Ascending aorta (tissue), 2 donors: ENCODE data around the gene PREB. TPM values are rescaled to one million over a fixed set of nuclear protein-coding genes. Genes with fewer than 3 reads are reported as not detected.

ENCODE experiments used
- DNase-seq, 2 donors: peaks; one replicate each; pipeline ENCODE4 v3.0.0-alpha.2; 2019; ENCODE audit warnings: low spot score in 2 of 2
- H3K27ac ChIP-seq, 2 donors: fragments of 200-600 bp; sonication (generic); one replicate each; pipeline ENCODE4 v1.5.1; 2016 to 2017; ENCODE audit warnings: mild to moderate bottlenecking in 1 of 2
- H3K27me3 ChIP-seq: fragments of 200-600 bp; sonication (generic); one replicate; pipeline ENCODE4 v1.5.1; 2017
- H3K36me3 ChIP-seq, 2 donors: fragments of 200-600 bp; sonication (generic); one replicate each; pipeline ENCODE4 v1.5.1; 2016
- H3K4me1 ChIP-seq, 2 donors: fragments of 200-600 bp; sonication (generic); one replicate each; pipeline ENCODE4 v1.5.1; 2016 to 2017; ENCODE audit warnings: mild to moderate bottlenecking in 1 of 2
- H3K4me3 ChIP-seq, 2 donors: fragments of 200-600 bp; sonication (generic); one replicate each; pipeline ENCODE4 v1.5.1; 2016 to 2017; ENCODE audit warnings: mild to moderate bottlenecking in 1 of 2
- H3K9me3 ChIP-seq, 2 donors: fragments of 200-600 bp; sonication (generic); one replicate each; pipeline ENCODE4 v1.5.1; 2016
- intact Hi-C: fragments of 100-400 bp; cut with DNase I; formaldehyde crosslinking; loops from one replicate; pipeline ENCODE4 v1.15.1; 2023
- total RNA-seq: library from RNA; depleted of rRNA; stranded (reverse); fragments of >200 nt; gene quantifications from one replicate; pipeline ENCODE4 v1.1.0, GENCODE V29; 2016
- TF ChIP-seq, protein P1 (sequence below), 3 experiments: fragments of 200-600 bp in 2 of 3; fragments of 450-650 bp in 1 of 3; sonication (generic) in 2 of 3; IDR thresholded peaks; one replicate each; pipeline ENCODE4 v1.5.1; 2016 to 2019; ENCODE audit warnings: antibody characterized with exemption in 3 of 3, mild to moderate bottlenecking in 1 of 3, moderate library complexity in 1 of 3

PREB gene
- total RNA-seq, 1 donor from 2014 or later, result 116 TPM

DNA sequence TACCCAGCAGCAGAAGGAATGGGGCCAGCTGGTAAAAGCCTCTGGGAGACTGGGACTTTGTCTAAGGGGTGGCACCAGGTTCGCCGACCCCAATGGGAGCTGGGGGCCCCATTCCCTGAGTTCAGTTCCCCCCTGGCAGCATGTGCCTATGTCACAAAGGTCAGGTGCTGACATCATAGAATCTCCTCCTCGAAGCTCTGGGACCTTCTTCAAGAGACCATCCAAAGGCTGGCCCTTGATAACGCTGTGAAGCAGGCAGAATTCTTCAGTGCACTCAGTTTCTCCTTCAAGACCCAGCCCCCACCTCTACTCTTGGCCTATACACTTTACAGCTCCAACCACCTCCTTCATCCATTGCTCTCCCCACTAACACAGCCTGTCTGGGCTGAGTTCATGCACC is 4.9 kb upstream of the PREB start, which contains the start of gene PRR30:
Gene PRR30 (minus strand): TSS at position 101 of the 400 bp plus-strand sequence. CDS start 1,081 bp downstream, outside the sequence.
- TF ChIP-seq, protein P1, sequence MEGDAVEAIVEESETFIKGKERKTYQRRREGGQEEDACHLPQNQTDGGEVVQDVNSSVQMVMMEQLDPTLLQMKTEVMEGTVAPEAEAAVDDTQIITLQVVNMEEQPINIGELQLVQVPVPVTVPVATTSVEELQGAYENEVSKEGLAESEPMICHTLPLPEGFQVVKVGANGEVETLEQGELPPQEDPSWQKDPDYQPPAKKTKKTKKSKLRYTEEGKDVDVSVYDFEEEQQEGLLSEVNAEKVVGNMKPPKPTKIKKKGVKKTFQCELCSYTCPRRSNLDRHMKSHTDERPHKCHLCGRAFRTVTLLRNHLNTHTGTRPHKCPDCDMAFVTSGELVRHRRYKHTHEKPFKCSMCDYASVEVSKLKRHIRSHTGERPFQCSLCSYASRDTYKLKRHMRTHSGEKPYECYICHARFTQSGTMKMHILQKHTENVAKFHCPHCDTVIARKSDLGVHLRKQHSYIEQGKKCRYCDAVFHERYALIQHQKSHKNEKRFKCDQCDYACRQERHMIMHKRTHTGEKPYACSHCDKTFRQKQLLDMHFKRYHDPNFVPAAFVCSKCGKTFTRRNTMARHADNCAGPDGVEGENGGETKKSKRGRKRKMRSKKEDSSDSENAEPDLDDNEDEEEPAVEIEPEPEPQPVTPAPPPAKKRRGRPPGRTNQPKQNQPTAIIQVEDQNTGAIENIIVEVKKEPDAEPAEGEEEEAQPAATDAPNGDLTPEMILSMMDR (IDR thresholded peaks at IDR 0.05), result no peak
- intact Hi-C loops, result loop anchor here (10.0 kb wide), 1 partner anchor 355 kb away; the partner anchor contains the start of genes FNDC4 and GCKR
- H3K27me3 ChIP-seq, result no peaks in the 10 kb centered on the region
- no peak within 1 kb of the TSS for H3K4me3 ChIP-seq
- no peak for DNase-seq
- no peaks in the 10 kb centered on the region for H3K36me3 ChIP-seq
- no peaks in the 10 kb centered on the region for H3K9me3 ChIP-seq
- no peaks in the 10 kb centered on the region for H3K4me1 ChIP-seq
- no peak within 1 kb of the TSS for H3K27ac ChIP-seq

DNA sequence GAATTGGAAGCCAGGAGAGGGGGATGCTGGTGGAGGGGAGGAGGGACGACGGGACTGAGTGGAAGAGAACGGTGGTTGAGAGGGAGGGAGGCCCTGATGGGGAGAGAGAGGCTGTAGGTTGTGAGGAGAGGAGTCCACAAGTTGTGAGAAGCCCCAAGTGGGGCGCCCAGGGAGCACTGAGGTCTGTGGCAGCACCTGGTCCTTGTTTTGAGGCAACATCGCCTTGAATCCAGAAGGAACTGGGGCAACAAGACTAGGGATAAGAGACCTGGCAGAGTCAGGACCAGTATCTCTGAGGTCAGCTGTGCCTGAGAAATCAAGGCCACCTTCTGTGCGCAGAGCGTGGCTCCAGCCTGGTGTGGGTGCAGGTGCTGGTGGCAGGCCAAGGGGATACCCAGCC is 3.7 kb upstream of the PREB start:
- intact Hi-C loops, result loop anchor here (10.0 kb wide), 1 partner anchor 357 kb away; the partner anchor contains the start of genes FNDC4 and GCKR
- H3K4me1 ChIP-seq, result peaks cover 5 to 6% of the 10 kb centered on the region in 2 donors
- no peak overlapping the region for H3K27ac ChIP-seq
- H3K27me3 ChIP-seq, result no peaks in the 10 kb centered on the region
- TF ChIP-seq, protein P1 (IDR thresholded peaks at IDR 0.05), result no peak
- H3K4me3 ChIP-seq, result no peak overlapping the region
- no peak for DNase-seq
- H3K36me3 ChIP-seq, result no peaks in the 10 kb centered on the region
- no peaks in the 10 kb centered on the region for H3K9me3 ChIP-seq

GRCh38 chr2:27137322-27137935 is 3.0 kb upstream of the PREB start:
- TF ChIP-seq, protein P1 (IDR thresholded peaks at IDR 0.05), result no peak
- intact Hi-C loops, result loop anchor here (10.0 kb wide), 1 partner anchor 357 kb away; the partner anchor contains the start of genes FNDC4 and GCKR
- no peak for DNase-seq
- Histone ChIP-seq H3K9me3 (no peaks in the 10 kb centered on the region), H3K4me1 (peaks cover 5 to 11% of the 10 kb centered on the region in 2 donors), H3K4me3 (no peak overlapping the region), H3K27ac (no peak overlapping the region), H3K36me3 (peaks cover 0 to under 1% of the 10 kb centered on the region in 2 donors), H3K27me3 (no peaks in the 10 kb centered on the region)

DNA sequence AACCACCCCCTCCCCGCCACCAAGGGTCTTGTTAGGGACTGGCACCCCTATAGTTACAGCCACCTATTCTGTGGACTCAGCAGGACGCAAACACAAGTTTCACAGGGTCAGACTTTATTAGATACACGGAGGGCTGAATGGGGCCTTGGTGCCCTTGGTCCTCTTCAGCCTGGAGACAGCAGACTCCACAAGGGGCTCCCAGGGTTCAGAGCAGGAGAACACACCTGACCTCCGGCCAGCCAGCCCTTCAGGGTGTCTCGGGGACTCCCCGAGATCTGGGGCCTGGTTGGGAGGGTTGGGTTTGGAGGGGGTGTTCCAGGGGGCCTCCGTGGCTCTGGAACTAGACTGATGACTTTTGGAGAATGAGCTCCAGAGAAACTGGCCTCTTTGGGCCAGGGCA is 2.3 kb upstream of the PREB start:
- no peaks in the 10 kb centered on the region for H3K9me3 ChIP-seq
- H3K36me3 ChIP-seq, result peaks cover 6 to 7% of the 10 kb centered on the region in 2 donors
- TF ChIP-seq, protein P1 (IDR thresholded peaks at IDR 0.05), result no peak
- no peak for DNase-seq
- no peaks in the 10 kb centered on the region for H3K27me3 ChIP-seq
- no peak overlapping the region for H3K4me3 ChIP-seq
- intact Hi-C loops, result loop anchor here (10.0 kb wide), 1 partner anchor 358 kb away; the partner anchor contains the start of genes FNDC4 and GCKR
- H3K27ac ChIP-seq, result no peak overlapping the region
- H3K4me1 ChIP-seq, result peaks cover 5 to 11% of the 10 kb centered on the region in 2 donors

DNA sequence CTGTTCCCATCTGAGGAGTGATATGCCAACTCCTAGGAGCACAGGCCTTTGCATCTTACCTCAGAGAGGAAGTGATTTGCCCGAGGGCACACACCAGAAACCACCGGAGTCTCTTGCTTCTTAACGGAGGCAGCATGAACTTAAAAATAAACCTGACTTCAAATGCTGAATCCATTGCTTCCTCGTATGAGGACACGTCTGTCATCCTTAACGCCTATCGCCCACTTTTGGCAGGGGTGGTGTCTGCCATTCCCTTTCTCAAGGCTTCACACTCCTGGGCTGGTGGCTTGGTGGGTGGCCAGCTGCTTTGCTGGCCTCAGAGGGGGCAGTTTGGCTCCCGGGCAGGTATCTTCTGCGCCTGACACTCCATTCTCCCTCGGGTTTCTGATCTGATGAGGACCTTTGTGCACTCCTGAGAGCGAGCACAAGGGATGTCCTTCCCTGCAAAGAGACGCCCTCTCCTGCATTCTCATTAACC is 1.1 kb upstream of the PREB start:
- TF ChIP-seq, protein P1 (IDR thresholded peaks at IDR 0.05), result no peak
- H3K27me3 ChIP-seq, result no peaks in the 10 kb centered on the region
- H3K36me3 ChIP-seq, result peaks cover 16 to 18% of the 10 kb centered on the region in 2 donors
- intact Hi-C loops, result loop anchor here (2.0 to 10.0 kb wide), 2 partner anchors 81 to 359 kb away; partner anchors contain the start of genes CAD, FNDC4 and GCKR
- no peaks in the 10 kb centered on the region for H3K9me3 ChIP-seq
- H3K4me3 ChIP-seq, result no peak overlapping the region
- DNase-seq, result no peak
- no peak overlapping the region for H3K27ac ChIP-seq
- peaks cover 5 to 11% of the 10 kb centered on the region in 2 donors for H3K4me1 ChIP-seq
